HUES48 (cell line): ENCODE measurements around the gene RIPOR1.

Experiments used
- H3K27ac ChIP-seq: one replicate; pipeline ENCODE4 v1.7.0; 2013; ENCODE audit warnings: low read depth, low read length, inconsistent platforms
- H3K27me3 ChIP-seq: 2 replicates; pipeline ENCODE4 v1.6.1; 2013; ENCODE audit warnings: mild to moderate bottlenecking, low read length; ENCODE audit not compliant: control insufficient read depth, insufficient read depth
- H3K36me3 ChIP-seq: 2 replicates; pipeline ENCODE4 v1.6.1; 2013; ENCODE audit warnings: low read length; ENCODE audit not compliant: control insufficient read depth, insufficient read depth
- H3K4me1 ChIP-seq: 2 replicates; pipeline ENCODE4 v1.6.1; 2013; ENCODE audit warnings: mild to moderate bottlenecking, low read length; ENCODE audit not compliant: control insufficient read depth, insufficient read depth
- H3K4me3 ChIP-seq: 2 replicates; pipeline ENCODE4 v1.5.1; 2013; ENCODE audit warnings: mild to moderate bottlenecking, low read depth, low read length
- H3K9ac ChIP-seq: 2 replicates; pipeline ENCODE4 v1.6.1; 2013; ENCODE audit warnings: mild to moderate bottlenecking, low read depth, low read length, moderate library complexity
- H3K9me3 ChIP-seq: 2 replicates; pipeline ENCODE4 v1.6.1; 2013; ENCODE audit warnings: low read length; ENCODE audit not compliant: control insufficient read depth, insufficient read depth

RIPOR1 gene

DNA sequence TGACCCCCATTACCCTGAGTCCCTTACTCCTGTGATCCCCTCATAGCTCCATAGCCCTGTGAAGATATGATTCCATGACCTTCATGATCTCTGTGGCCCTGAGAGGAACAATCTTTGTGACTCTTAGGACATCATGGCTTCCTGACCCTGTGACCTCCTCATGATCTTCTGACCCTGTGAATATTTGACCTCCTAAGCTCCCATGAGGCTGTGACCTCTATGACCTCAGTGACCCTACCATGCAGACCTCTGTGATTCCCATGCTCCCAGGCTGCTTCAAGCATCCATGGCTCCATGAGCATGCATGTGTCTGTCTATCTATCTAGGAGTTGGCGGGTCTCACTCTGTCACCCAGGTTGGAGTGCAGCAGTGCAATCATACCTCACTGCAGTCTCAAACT, 12.1 kb downstream of the RIPOR1 start:
- no peak overlapping the region for H3K9ac ChIP-seq
- 0 out of 2 replicates have a peak, but pooled peaks cover 5% of the 10 kb centered on the region for H3K36me3 ChIP-seq
- H3K9me3 ChIP-seq: no peaks in the 10 kb centered on the region
- H3K27ac ChIP-seq: no peak overlapping the region
- no peak overlapping the region for H3K4me3 ChIP-seq
- peaks cover 3% of the 10 kb centered on the region; the same call in 1 of the 2 replicates for H3K4me1 ChIP-seq
- peaks cover 49% of the 10 kb centered on the region for H3K27me3 ChIP-seq

DNA sequence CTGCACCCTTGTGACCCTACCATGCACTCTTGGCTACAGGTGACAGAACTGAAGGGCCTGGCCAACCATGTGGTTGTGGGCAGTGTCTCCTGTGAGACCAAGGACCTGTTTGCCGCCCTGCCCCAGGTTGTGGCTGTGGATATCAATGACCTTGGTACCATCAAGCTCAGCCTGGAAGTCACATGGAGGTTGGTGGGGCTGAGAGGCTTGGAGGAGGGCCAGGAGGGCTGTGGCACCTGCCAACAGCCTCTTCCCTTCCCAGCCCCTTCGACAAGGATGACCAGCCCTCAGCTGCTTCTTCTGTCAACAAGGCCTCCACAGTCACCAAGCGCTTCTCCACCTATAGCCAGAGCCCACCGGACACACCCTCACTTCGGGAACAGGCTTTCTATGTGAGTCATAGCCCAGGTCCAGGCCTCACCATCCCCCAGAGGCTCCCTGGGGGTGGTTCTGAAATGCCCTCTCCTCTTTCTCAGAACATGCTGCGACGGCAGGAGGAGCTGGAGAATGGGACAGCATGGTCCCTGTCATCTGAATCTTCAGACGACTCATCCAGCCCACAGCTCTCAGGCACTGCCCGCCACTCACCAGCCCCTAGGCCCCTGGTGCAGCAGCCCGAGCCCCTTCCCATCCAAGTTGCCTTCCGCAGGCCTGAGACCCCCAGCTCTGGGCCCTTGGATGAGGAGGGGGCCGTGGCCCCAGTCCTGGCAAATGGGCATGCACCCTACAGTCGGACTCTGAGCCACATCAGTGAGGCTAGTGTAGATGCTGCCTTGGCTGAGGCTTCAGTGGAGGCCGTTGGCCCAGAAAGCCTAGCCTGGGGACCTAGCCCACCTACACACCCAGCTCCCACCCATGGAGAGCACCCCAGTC, 13.0 kb downstream of the RIPOR1 start:
- Histone ChIP-seq H3K9ac (no peak overlapping the region), H3K27me3 (peaks cover 41% of the 10 kb centered on the region), H3K4me1 (peaks cover 3% of the 10 kb centered on the region; the same call in 1 of the 2 replicates), H3K9me3 (no peaks in the 10 kb centered on the region), H3K36me3 (0 out of 2 replicates have a peak, but pooled peaks cover 8% of the 10 kb centered on the region), H3K27ac (no peak overlapping the region), H3K4me3 (no peak overlapping the region)

DNA sequence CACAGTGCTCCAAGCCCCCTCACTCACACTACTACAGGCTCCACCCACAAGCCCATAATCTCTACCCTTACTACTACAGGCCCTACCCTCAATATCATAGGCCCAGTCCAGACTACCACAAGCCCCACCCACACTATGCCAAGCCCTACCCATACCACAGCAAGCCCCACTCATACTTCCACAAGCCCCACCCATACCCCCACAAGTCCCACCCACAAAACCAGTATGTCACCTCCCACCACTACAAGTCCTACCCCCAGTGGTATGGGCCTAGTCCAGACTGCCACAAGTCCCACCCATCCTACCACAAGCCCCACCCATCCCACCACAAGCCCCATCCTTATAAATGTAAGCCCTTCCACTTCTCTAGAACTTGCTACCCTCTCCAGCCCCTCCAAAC, 13.8 kb downstream of the RIPOR1 start:
- peaks cover 4% of the 10 kb centered on the region for H3K4me1 ChIP-seq
- H3K27me3 ChIP-seq: peaks cover 32% of the 10 kb centered on the region
- no peaks in the 10 kb centered on the region for H3K9me3 ChIP-seq
- H3K4me3 ChIP-seq: no peak overlapping the region
- no peak overlapping the region for H3K9ac ChIP-seq
- no peak overlapping the region for H3K27ac ChIP-seq
- 0 out of 2 replicates have a peak, but pooled peaks cover 8% of the 10 kb centered on the region for H3K36me3 ChIP-seq

DNA sequence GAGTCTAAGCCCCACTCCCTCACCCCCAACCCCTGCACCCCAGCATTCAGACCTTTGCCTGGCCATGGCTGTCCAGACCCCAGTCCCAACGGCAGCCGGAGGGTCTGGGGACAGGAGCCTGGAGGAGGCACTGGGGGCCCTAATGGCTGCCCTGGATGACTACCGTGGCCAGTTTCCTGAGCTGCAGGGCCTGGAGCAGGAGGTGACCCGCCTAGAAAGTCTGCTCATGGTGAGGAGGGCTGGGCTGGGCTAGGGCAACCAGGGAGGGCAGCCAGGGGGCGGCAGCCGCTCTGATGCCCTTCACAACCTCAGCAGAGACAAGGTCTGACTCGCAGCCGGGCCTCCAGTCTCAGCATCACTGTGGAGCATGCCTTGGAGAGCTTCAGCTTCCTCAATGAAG, 14.4 kb downstream of the RIPOR1 start:
- no peaks in the 10 kb centered on the region for H3K9me3 ChIP-seq
- H3K36me3 ChIP-seq: 0 out of 2 replicates have a peak, but pooled peaks cover 8% of the 10 kb centered on the region
- H3K4me1 ChIP-seq: peaks cover 5% of the 10 kb centered on the region
- no peak overlapping the region for H3K4me3 ChIP-seq
- no peak overlapping the region for H3K27ac ChIP-seq
- peaks cover 28% of the 10 kb centered on the region for H3K27me3 ChIP-seq
- no peak overlapping the region for H3K9ac ChIP-seq

DNA sequence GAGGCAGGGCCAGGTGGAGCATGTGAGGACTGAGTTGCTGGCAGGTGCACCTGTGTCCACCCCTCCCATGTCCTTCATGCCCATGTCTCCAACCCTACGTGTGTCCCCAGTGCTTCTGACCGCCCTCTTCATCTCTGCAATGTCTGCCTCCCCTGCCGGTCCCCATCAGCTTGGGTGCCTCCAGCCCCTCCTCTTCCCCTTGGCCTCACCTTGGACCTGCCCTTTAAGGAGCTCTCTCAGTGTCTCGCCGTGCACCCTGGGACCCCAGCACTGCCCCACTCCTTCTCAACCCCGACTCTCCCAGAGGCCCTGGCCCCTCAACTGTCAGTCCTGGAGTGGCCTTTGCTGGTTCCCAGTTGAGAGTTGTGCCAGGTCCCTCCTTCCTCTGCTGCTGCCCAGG, 15.0 kb downstream of the RIPOR1 start:
- H3K27ac ChIP-seq: no peak overlapping the region
- no peak overlapping the region for H3K4me3 ChIP-seq
- H3K27me3 ChIP-seq: peaks cover 22% of the 10 kb centered on the region
- 0 out of 2 replicates have a peak, but pooled peaks cover 8% of the 10 kb centered on the region for H3K36me3 ChIP-seq
- no peaks in the 10 kb centered on the region for H3K9me3 ChIP-seq
- H3K4me1 ChIP-seq: peaks cover 5% of the 10 kb centered on the region
- no peak overlapping the region for H3K9ac ChIP-seq

DNA sequence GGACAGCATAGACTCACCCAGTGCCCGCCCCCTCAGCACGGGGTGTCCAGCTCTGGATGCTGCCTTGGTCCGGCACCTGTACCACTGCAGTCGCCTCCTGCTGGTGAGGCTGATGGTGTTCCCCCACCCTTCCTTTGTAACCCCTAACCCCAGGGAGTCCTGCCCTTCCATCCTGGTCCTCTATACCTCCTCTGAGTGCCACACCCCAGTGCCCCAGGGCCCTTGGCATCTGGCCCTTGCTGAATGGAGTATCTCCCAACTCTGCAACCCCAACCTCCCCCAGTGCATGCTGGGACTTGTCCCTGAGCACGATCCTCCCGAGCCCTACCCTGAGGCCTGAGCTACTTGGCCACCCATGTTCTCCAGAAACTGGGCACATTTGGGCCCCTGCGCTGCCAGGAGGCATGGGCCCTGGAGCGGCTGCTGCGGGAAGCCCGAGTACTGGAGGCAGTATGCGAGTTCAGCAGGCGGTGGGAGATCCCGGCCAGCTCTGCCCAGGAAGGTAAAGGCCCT, 15.8 kb downstream of the RIPOR1 start:
- no peak overlapping the region for H3K9ac ChIP-seq
- H3K4me3 ChIP-seq: no peak overlapping the region
- peaks cover 14% of the 10 kb centered on the region for H3K27me3 ChIP-seq
- peaks cover 5% of the 10 kb centered on the region for H3K4me1 ChIP-seq
- H3K9me3 ChIP-seq: no peaks in the 10 kb centered on the region
- no peak overlapping the region for H3K27ac ChIP-seq
- H3K36me3 ChIP-seq: 0 out of 2 replicates have a peak, but pooled peaks cover 16% of the 10 kb centered on the region

DNA sequence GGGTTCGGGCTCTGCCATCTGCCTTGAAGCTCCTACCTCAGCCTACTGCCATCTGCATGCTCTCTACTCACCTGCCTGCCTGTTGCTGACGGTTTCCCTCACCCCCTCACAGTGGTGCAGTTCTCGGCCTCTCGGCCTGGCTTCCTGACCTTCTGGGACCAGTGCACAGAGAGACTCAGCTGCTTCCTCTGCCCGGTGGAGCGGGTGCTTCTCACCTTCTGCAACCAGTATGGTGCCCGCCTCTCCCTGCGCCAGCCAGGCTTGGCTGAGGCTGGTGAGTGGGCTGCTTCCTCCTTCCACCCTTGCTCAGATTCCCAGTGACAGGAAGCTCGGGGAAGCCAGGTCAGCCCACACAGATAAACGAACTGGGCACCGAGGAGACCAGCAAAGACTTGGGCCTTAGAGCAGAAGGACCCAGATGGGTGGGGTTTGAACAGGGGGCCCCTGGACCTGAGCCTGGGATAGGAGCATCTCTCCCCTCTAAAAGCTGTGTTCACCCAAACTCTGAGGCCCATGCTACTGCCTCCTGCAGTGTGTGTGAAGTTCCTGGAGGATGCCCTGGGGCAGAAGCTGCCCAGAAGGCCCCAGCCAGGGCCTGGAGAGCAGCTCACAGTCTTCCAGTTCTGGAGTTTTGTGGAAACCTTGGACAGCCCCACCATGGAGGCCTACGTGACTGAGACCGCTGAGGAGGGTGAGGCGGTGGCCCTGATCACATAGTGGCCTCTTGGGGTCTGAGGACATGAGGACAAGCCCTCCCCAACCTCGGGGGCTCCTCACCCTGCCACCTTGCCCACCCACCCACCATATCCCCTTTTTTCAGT, 16.4 kb downstream of the RIPOR1 start:
- H3K4me1 ChIP-seq: peaks cover 5% of the 10 kb centered on the region
- H3K9me3 ChIP-seq: no peaks in the 10 kb centered on the region
- no peak overlapping the region for H3K4me3 ChIP-seq
- H3K27me3 ChIP-seq: peaks cover 8% of the 10 kb centered on the region
- no peak overlapping the region for H3K9ac ChIP-seq
- no peak overlapping the region for H3K27ac ChIP-seq
- H3K36me3 ChIP-seq: 0 out of 2 replicates have a peak, but pooled peaks cover 16% of the 10 kb centered on the region

DNA sequence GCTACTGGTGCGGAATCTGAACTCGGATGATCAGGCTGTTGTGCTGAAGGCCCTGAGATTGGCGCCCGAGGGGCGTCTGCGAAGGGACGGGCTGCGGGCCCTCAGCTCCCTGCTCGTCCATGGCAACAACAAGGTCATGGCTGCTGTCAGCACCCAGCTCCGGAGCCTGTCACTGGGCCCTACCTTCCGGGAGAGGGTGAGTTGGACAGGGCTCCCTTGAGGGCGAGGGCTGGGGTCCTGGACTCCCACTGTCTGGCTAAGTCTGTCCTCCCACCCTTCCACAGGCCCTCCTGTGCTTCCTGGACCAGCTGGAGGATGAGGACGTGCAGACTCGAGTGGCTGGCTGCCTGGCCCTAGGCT, 17.0 kb downstream of the RIPOR1 start:
- H3K9me3 ChIP-seq: no peaks in the 10 kb centered on the region
- H3K4me1 ChIP-seq: peaks cover 5% of the 10 kb centered on the region
- H3K4me3 ChIP-seq: no peak overlapping the region
- no peak overlapping the region for H3K27ac ChIP-seq
- 0 out of 2 replicates have a peak, but pooled peaks cover 16% of the 10 kb centered on the region for H3K36me3 ChIP-seq
- peaks cover 2% of the 10 kb centered on the region for H3K27me3 ChIP-seq
- no peak overlapping the region for H3K9ac ChIP-seq

DNA sequence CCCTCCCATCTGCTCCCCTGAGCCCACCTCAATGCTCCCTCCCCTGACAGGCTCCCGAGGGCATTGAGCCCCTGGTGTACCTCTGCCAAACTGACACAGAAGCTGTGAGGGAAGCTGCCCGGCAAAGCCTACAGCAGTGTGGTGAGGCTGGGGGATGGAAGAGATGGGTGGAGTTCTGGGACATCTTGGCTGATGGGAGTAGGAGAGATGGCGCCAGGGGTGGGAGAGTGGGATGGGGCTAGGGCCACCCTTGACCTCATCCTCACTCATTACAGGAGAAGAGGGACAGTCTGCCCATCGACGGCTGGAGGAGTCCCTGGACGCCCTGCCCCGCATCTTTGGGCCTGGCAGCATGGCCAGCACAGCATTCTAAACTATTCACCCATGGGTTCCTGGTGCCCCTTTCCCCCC, 17.5 kb downstream of the RIPOR1 start:
- no peak overlapping the region for H3K4me3 ChIP-seq
- no peak overlapping the region for H3K27ac ChIP-seq
- 0 out of 2 replicates have a peak, but pooled peaks cover 16% of the 10 kb centered on the region for H3K36me3 ChIP-seq
- peaks cover 5% of the 10 kb centered on the region for H3K4me1 ChIP-seq
- no peaks in the 10 kb centered on the region for H3K9me3 ChIP-seq
- H3K27me3 ChIP-seq: no peaks in the 10 kb centered on the region
- H3K9ac ChIP-seq: no peak overlapping the region

DNA sequence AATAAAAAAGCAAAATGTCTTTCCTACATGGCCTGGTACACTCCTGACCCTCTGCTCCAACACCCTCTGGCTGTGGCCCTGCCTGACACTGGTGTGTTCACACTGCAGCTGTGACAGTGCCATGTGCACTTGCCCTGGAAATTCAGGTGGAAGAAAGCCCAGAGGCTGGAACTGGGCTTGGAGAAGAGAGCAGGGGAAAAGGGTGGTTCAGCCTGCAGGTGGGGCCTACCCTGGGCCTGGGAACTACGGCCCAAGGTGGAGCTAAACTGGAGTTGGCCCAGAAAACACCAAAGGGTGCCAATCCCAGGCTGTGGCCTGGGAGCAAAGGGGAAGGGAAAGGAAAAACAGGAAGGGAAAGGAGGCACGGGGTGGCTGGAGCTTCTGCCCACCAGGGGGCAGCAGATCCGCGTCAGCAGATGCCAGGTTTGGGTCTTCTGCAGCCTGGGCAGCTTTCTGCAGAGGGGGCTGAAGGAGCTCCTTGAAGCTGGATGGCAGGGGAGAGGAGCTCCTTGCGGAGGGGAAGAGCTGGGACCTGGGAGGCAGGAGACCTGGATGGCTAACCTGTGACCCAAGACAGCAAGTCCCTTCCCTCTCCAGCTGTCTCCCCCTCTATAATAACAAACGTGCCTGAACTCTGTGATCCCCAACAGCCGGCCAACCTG, 18.3 kb downstream of the RIPOR1 start:
- H3K27ac ChIP-seq: no peak overlapping the region
- H3K27me3 ChIP-seq: no peaks in the 10 kb centered on the region
- 0 out of 2 replicates have a peak, but pooled peaks cover 16% of the 10 kb centered on the region for H3K36me3 ChIP-seq
- no peak overlapping the region for H3K4me3 ChIP-seq
- peaks cover 5% of the 10 kb centered on the region for H3K4me1 ChIP-seq
- H3K9me3 ChIP-seq: no peaks in the 10 kb centered on the region
- no peak overlapping the region for H3K9ac ChIP-seq
